ENCODE results near the gene DNAJB4.

DNA sequence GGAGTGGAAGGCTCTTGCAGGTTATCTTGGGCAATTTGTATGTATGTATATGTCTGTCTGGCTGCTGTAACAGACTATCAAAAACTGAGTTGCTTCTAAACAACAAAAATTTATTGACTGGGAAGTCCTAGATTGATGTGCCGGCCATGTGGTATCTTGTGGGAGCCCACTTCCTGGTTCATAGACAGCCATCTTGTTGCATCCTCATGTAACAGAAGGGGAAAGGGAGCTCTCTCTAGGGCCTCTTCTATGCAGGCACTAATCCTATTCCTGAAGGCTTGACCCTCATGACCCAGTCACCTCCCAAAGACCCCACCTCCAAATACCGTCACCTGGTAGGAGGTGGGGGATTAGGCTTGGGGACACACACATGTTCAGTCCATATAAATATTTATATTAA lies 50.2 kb downstream of the DNAJB4 start:
- TF ChIP-seq, protein P1, sequence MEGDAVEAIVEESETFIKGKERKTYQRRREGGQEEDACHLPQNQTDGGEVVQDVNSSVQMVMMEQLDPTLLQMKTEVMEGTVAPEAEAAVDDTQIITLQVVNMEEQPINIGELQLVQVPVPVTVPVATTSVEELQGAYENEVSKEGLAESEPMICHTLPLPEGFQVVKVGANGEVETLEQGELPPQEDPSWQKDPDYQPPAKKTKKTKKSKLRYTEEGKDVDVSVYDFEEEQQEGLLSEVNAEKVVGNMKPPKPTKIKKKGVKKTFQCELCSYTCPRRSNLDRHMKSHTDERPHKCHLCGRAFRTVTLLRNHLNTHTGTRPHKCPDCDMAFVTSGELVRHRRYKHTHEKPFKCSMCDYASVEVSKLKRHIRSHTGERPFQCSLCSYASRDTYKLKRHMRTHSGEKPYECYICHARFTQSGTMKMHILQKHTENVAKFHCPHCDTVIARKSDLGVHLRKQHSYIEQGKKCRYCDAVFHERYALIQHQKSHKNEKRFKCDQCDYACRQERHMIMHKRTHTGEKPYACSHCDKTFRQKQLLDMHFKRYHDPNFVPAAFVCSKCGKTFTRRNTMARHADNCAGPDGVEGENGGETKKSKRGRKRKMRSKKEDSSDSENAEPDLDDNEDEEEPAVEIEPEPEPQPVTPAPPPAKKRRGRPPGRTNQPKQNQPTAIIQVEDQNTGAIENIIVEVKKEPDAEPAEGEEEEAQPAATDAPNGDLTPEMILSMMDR (IDR thresholded peaks at IDR 0.05) = no peak
- TF ChIP-seq, protein P2, sequence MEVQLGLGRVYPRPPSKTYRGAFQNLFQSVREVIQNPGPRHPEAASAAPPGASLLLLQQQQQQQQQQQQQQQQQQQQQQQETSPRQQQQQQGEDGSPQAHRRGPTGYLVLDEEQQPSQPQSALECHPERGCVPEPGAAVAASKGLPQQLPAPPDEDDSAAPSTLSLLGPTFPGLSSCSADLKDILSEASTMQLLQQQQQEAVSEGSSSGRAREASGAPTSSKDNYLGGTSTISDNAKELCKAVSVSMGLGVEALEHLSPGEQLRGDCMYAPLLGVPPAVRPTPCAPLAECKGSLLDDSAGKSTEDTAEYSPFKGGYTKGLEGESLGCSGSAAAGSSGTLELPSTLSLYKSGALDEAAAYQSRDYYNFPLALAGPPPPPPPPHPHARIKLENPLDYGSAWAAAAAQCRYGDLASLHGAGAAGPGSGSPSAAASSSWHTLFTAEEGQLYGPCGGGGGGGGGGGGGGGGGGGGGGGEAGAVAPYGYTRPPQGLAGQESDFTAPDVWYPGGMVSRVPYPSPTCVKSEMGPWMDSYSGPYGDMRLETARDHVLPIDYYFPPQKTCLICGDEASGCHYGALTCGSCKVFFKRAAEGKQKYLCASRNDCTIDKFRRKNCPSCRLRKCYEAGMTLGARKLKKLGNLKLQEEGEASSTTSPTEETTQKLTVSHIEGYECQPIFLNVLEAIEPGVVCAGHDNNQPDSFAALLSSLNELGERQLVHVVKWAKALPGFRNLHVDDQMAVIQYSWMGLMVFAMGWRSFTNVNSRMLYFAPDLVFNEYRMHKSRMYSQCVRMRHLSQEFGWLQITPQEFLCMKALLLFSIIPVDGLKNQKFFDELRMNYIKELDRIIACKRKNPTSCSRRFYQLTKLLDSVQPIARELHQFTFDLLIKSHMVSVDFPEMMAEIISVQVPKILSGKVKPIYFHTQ (CRISPR knock-in tag; IDR thresholded peaks at IDR 0.05) = no peak
- TF ChIP-seq CREM (CRISPR knock-in tag; IDR thresholded peaks at IDR 0.05) (no peak), ETV6 (CRISPR knock-in tag; IDR thresholded peaks at IDR 0.05) (no peak), SP1 (CRISPR knock-in tag; conservative IDR thresholded peaks at IDR 0.05) (no peak), MYBL2 (CRISPR knock-in tag; IDR thresholded peaks at IDR 0.05) (no peak), FOXJ3 (CRISPR knock-in tag; IDR thresholded peaks at IDR 0.05; ENCODE audit: borderline replicate concordance) (no peak)
- TF ChIP-seq, protein P3, sequence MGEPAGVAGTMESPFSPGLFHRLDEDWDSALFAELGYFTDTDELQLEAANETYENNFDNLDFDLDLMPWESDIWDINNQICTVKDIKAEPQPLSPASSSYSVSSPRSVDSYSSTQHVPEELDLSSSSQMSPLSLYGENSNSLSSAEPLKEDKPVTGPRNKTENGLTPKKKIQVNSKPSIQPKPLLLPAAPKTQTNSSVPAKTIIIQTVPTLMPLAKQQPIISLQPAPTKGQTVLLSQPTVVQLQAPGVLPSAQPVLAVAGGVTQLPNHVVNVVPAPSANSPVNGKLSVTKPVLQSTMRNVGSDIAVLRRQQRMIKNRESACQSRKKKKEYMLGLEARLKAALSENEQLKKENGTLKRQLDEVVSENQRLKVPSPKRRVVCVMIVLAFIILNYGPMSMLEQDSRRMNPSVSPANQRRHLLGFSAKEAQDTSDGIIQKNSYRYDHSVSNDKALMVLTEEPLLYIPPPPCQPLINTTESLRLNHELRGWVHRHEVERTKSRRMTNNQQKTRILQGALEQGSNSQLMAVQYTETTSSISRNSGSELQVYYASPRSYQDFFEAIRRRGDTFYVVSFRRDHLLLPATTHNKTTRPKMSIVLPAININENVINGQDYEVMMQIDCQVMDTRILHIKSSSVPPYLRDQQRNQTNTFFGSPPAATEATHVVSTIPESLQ (CRISPR knock-in tag; IDR thresholded peaks at IDR 0.05) = no peak
- TF ChIP-seq, protein P4, sequence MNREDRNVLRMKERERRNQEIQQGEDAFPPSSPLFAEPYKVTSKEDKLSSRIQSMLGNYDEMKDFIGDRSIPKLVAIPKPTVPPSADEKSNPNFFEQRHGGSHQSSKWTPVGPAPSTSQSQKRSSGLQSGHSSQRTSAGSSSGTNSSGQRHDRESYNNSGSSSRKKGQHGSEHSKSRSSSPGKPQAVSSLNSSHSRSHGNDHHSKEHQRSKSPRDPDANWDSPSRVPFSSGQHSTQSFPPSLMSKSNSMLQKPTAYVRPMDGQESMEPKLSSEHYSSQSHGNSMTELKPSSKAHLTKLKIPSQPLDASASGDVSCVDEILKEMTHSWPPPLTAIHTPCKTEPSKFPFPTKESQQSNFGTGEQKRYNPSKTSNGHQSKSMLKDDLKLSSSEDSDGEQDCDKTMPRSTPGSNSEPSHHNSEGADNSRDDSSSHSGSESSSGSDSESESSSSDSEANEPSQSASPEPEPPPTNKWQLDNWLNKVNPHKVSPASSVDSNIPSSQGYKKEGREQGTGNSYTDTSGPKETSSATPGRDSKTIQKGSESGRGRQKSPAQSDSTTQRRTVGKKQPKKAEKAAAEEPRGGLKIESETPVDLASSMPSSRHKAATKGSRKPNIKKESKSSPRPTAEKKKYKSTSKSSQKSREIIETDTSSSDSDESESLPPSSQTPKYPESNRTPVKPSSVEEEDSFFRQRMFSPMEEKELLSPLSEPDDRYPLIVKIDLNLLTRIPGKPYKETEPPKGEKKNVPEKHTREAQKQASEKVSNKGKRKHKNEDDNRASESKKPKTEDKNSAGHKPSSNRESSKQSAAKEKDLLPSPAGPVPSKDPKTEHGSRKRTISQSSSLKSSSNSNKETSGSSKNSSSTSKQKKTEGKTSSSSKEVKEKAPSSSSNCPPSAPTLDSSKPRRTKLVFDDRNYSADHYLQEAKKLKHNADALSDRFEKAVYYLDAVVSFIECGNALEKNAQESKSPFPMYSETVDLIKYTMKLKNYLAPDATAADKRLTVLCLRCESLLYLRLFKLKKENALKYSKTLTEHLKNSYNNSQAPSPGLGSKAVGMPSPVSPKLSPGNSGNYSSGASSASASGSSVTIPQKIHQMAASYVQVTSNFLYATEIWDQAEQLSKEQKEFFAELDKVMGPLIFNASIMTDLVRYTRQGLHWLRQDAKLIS (CRISPR knock-in tag; IDR thresholded peaks at IDR 0.05; ENCODE audit: borderline replicate concordance) = no peak
